SK-N-SH treated with all-trans-retinoic acid at 6 μM for 48 hours (cell line): Measurements from ENCODE around the gene NKPD1.

Experiments used
- BACH2 ChIP-seq: fragments of 250-450 bp; sonication (Bioruptor Pico); IDR thresholded peaks from 2 replicates; pipeline ENCODE4 v1.9.0; 2021; ENCODE audit warnings: mild to moderate bottlenecking, borderline replicate concordance
- CSRNP3 ChIP-seq: fragments of 250-450 bp; sonication (Bioruptor Pico); IDR thresholded peaks from 2 replicates; pipeline ENCODE4 v1.5.1; 2021; ENCODE audit warnings: mild to moderate bottlenecking, moderate library complexity
- ISL1 ChIP-seq: fragments of 250-450 bp; sonication (Bioruptor Pico); IDR thresholded peaks from 2 replicates; pipeline ENCODE4 v2.1.2; 2022; ENCODE audit warnings: mild to moderate bottlenecking, moderate library complexity
- OSR1 ChIP-seq: fragments of 250-450 bp; sonication (Bioruptor Pico); IDR thresholded peaks from 2 replicates; pipeline ENCODE4 v1.8.0; 2022; ENCODE audit warnings: moderate library complexity, mild to moderate bottlenecking, inconsistent platforms
- RARB ChIP-seq: fragments of 250-450 bp; sonication (Bioruptor Pico); IDR thresholded peaks from 2 replicates; pipeline ENCODE4 v1.8.0; 2021; ENCODE audit warnings: mild to moderate bottlenecking, moderate library complexity
- ZFP3 ChIP-seq: fragments of 250-450 bp; sonication (Bioruptor Pico); IDR thresholded peaks from 2 replicates; pipeline ENCODE4 v1.5.0; 2020; ENCODE audit warnings: mild to moderate bottlenecking, moderate library complexity
- TF ChIP-seq, protein P1 (sequence below): fragments of 250-450 bp; sonication (Bioruptor Pico); IDR thresholded peaks from 2 replicates; pipeline ENCODE4 v1.8.0; 2020; ENCODE audit warnings: mild to moderate bottlenecking, moderate library complexity, borderline replicate concordance

DNA sequence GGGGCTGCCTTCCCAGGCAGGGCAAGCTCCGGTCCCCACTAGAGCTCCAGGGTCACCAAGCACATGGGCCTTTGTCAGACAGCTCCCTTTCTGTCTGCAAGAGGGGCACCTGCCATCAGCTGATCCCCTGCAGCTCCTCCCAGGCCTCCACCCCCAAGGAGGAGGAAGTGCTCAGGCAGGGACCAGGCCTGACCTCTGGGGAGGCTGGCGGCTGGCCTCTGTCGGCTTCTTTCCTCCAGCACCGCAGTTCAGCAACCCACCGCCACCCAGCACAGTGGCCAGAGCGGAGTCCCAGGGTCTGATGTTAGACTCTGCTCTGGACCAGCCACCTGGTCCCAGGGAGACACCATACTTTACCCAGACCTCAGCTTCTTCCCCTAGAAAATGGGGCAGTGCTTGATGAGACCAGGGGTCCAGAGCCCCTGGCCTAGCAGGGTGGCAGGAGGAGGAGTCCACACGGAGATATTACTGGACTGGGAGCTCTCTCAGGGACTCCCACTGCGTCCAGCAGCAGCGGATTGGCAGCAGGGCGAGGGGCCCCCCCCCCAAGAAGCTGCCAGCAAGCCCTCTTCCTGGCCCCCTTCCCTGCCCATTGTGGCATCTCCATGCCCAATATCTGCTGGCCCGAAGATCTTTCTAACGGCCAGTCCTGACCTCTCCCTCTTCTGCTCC is 24.1 kb downstream of the NKPD1 start:
- TF ChIP-seq RARB (CRISPR knock-in tag) (no peak), OSR1 (CRISPR knock-in tag) (no peak), BACH2 (CRISPR knock-in tag) (no peak), ZFP3 (CRISPR knock-in tag) (no peak), CSRNP3 (CRISPR knock-in tag) (no peak), ISL1 (CRISPR knock-in tag) (no peak)
- TF ChIP-seq, protein P1, sequence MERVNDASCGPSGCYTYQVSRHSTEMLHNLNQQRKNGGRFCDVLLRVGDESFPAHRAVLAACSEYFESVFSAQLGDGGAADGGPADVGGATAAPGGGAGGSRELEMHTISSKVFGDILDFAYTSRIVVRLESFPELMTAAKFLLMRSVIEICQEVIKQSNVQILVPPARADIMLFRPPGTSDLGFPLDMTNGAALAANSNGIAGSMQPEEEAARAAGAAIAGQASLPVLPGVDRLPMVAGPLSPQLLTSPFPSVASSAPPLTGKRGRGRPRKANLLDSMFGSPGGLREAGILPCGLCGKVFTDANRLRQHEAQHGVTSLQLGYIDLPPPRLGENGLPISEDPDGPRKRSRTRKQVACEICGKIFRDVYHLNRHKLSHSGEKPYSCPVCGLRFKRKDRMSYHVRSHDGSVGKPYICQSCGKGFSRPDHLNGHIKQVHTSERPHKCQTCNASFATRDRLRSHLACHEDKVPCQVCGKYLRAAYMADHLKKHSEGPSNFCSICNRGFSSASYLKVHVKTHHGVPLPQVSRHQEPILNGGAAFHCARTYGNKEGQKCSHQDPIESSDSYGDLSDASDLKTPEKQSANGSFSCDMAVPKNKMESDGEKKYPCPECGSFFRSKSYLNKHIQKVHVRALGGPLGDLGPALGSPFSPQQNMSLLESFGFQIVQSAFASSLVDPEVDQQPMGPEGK (CRISPR knock-in tag) = no peak
